Stimulated activated CD8-positive, alpha-beta memory T cell treated with anti-CD3 and anti-CD28 coated beads, Interleukin-12 subunit alpha, Interleukin-12 subunit beta, amount 100 ng/mL, for 4 hours (primary cell): ENCODE data around the gene PPWD1.

Experiments
- DNase-seq: peaks from one replicate; pipeline ENCODE4 v3.0.0-alpha.2; 2020; ENCODE audit warnings: low read depth

Gene PPWD1

DNA sequence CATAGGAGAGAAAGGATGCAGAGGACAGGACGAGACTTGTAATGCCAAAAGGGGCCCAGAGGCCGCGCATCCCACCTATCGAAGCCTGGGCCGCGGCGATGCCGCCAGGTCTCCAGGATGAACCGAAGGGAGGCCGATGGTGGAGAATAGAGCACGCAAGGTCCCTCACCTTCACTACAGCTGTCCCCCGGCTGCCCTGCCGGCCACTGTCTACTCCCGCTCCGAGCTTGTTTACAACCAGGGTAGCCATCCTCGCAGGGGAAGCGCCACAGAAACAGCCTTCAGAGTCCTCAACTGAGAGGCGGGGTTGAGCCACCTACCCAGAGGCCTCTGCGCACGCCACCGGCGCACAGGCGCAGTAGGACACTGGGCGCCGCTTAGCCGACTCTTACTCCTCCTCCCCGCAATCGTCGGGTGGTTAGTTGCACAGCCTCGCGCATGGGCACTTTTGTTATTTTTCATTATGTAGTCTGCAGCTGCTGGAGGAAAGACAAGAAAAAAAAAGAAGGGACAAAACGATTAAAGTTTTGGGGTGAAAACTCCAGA is 61.0 kb downstream of the PPWD1 start, which contains the start of gene TRIM23:
TSS of gene TRIM23 (minus strand) at position 309 of the 546 bp plus-strand sequence. CDS start at position 250, 59 bp downstream.
- DNase-seq, result peak; percentile 88

GRCh38 chr5:65624571-65625555 is 61.8 kb downstream of the PPWD1 start, which contains the start of the genes SHLD3 and TRAPPC13:
Gene SHLD3, plus strand, starts transcription at chr5:65625027. Its CDS starts 4,561 bp downstream, at chr5:65629588.
Gene TRAPPC13, plus strand, starts transcription at chr5:65625027. Its CDS starts 34 bp downstream, at chr5:65625061.
- peak; percentile 65 for DNase-seq

- DNase-seq, result no peak
Observed at GRCh38 chr5:65625743-65626142, 62.6 kb downstream of the PPWD1 start.

GRCh38 chr5:65630981-65631380 is 67.9 kb downstream of the PPWD1 start:
- DNase-seq, result no peak
